Tibial artery (tissue), 4 donors: ENCODE data around the gene CASQ1.
A peak's percentile ranks its signal among the peaks of the same experiment; 100 is the strongest.

Experiments used
- DNase-seq, 2 donors: peaks; one replicate each; pipeline ENCODE4 v3.0.0-alpha.2; 2019
- H3K27ac ChIP-seq, 2 donors: fragments of 200-600 bp; sonication (generic) in 1 of 2; 1 replicate in 1 of 2; 2 replicates in 1 of 2; pipeline ENCODE4 v1.5.1; 2018 to 2019; ENCODE audit warnings: mild to moderate bottlenecking in 1 of 2
- H3K27me3 ChIP-seq, 2 donors: fragments of 200-600 bp; sonication (generic) in 1 of 2; one replicate each; pipeline versions ENCODE4 v1.5.1 to v1.6.0; 2016 to 2019
- H3K36me3 ChIP-seq, 3 donors: fragments of 200-600 bp; sonication (generic) in 2 of 3; one replicate each; pipeline ENCODE4 v1.5.1; 2016 to 2019; ENCODE audit warnings: mild to moderate bottlenecking in 2 of 3
- H3K4me1 ChIP-seq, 4 donors: fragments of 200-600 bp; sonication (generic) in 2 of 4; 1 replicate in 3 of 4; 2 replicates in 1 of 4; pipeline ENCODE4 v1.5.1; 2016 to 2019
- H3K4me3 ChIP-seq, 2 donors: fragments of 200-600 bp; sonication (generic) in 1 of 2; 1 replicate in 1 of 2; 2 replicates in 1 of 2; pipeline ENCODE4 v1.5.1; 2018 to 2019; ENCODE audit warnings: mild to moderate bottlenecking in 2 of 2
- H3K9me3 ChIP-seq, 3 donors: fragments of 200-600 bp; sonication (generic) in 1 of 3; one replicate each; pipeline ENCODE4 v1.5.1; 2016 to 2019
- CTCF ChIP-seq, 2 experiments: fragments of 200-600 bp in 1 of 2; fragments of 450-650 bp in 1 of 2; IDR thresholded peaks; one replicate each; pipeline ENCODE4 v1.5.1; 2017 to 2019; ENCODE audit warnings: antibody characterized with exemption in 2 of 2, mild to moderate bottlenecking in 1 of 2, moderate library complexity in 1 of 2
- intact Hi-C: fragments of 100-400 bp; cut with DNase I; formaldehyde crosslinking; loops from one replicate; pipeline ENCODE4 v1.15.0; 2023; ENCODE audit warnings: low total_unique reads

CASQ1 gene

GRCh38 chr1:160193091-160193819 lies 2.9 kb downstream of the CASQ1 start:
- H3K27me3 ChIP-seq: no peaks in the 10 kb centered on the region
- no peaks in the 10 kb centered on the region for H3K9me3 ChIP-seq
- TF ChIP-seq CTCF (IDR thresholded peaks at IDR 0.05): peak; percentile 90 to 98
- intact Hi-C loops: loop anchor here (2.0 kb wide), 2 partner anchors 58 to 98 kb away; no protein-coding TSS in a partner anchor
- peaks cover 0 to 27% (median 24%) of the 10 kb centered on the region in 4 donors for H3K4me1 ChIP-seq
- H3K27ac ChIP-seq: no peak overlapping the region
- no peak overlapping the region for H3K4me3 ChIP-seq
- DNase-seq: peak; percentile 86 to 92
- no peaks in the 10 kb centered on the region for H3K36me3 ChIP-seq

GRCh38 chr1:160193832-160194736 lies 3.7 kb downstream of the CASQ1 start:
- peaks cover 0 to 27% (median 24%) of the 10 kb centered on the region in 4 donors for H3K4me1 ChIP-seq

GRCh38 chr1:160194737-160195059 lies 4.3 kb downstream of the CASQ1 start:
- Histone ChIP-seq H3K36me3 (no peaks in the 10 kb centered on the region), H3K27me3 (no peaks in the 10 kb centered on the region), H3K27ac (no peak overlapping the region), H3K4me3 (no peak overlapping the region), H3K9me3 (no peaks in the 10 kb centered on the region), H3K4me1 (peaks cover 0 to 21% (median 19%) of the 10 kb centered on the region in 4 donors)
- DNase-seq: no peak
- intact Hi-C loops: loop anchor here (2.0 kb wide), 1 partner anchor 22 kb away; no protein-coding TSS in a partner anchor
- no peak for TF ChIP-seq CTCF (IDR thresholded peaks at IDR 0.05)

More at GRCh38 chr1:160193832-160194736, 3.7 kb downstream of the CASQ1 start:
- intact Hi-C loops: loop anchor here (2.0 kb wide), 3 partner anchors 23 to 97 kb away; no protein-coding TSS in a partner anchor
- Histone ChIP-seq H3K9me3 (no peaks in the 10 kb centered on the region), H3K4me3 (no peak overlapping the region), H3K27ac (no peak overlapping the region), H3K36me3 (no peaks in the 10 kb centered on the region), H3K27me3 (no peaks in the 10 kb centered on the region)
- TF ChIP-seq CTCF (IDR thresholded peaks at IDR 0.05): no peak
- no peak for DNase-seq

GRCh38 chr1:160196143-160196542 lies 5.8 kb downstream of the CASQ1 start:
- DNase-seq: no peak
- Histone ChIP-seq H3K9me3 (no peaks in the 10 kb centered on the region), H3K36me3 (no peaks in the 10 kb centered on the region), H3K4me3 (no peak overlapping the region), H3K27ac (no peak overlapping the region), H3K4me1 (peaks cover 0 to 12% (median 11%) of the 10 kb centered on the region in 4 donors), H3K27me3 (no peaks in the 10 kb centered on the region)
- TF ChIP-seq CTCF (IDR thresholded peaks at IDR 0.05): no peak
- intact Hi-C loops: no loop called here

GRCh38 chr1:160197231-160197630 lies 6.9 kb downstream of the CASQ1 start:
- no peak for TF ChIP-seq CTCF (IDR thresholded peaks at IDR 0.05)
- no peaks in the 10 kb centered on the region for H3K9me3 ChIP-seq
- H3K27me3 ChIP-seq: no peaks in the 10 kb centered on the region
- H3K4me1 ChIP-seq: peaks cover 0 to 12% (median 11%) of the 10 kb centered on the region in 4 donors
- H3K4me3 ChIP-seq: no peak overlapping the region
- DNase-seq: peak in 1 of 2 donors; percentile 35
- H3K27ac ChIP-seq: no peak overlapping the region
- intact Hi-C loops: no loop called here
- H3K36me3 ChIP-seq: no peaks in the 10 kb centered on the region
